H1 (cell line): ENCODE measurements around the gene OR2L13. TPM values are rescaled to one million over a fixed set of nuclear protein-coding genes. Genes with fewer than 3 reads are reported as not detected.

Source experiments
- CTCF ChIA-PET: fragments of 300-600 bp; sonication (Branson Sonifier 250); formaldehyde crosslinking; loops from one replicate; lab custom pipeline; 2021; ENCODE audit not compliant: partially characterized antibody; lab: Charles Lee
- POLR2A ChIA-PET: fragments of 300-600 bp; sonication (Branson Sonifier 250); formaldehyde crosslinking; loops from one replicate; lab custom pipeline; 2021; ENCODE audit warnings: inconsistent platforms; ENCODE audit not compliant: partially characterized antibody; lab: Charles Lee
- DNase-seq, 2 experiments: peaks; one replicate each; pipeline versions ENCODE4 v3.0.0 to v3.0.0-alpha.2; 2010 to 2022; ENCODE audit warnings: low spot score in 2 of 2, low read depth in 1 of 2, mixed read lengths in 1 of 2
- FAIRE-seq: peaks from 2 replicates; lab custom pipeline; 2011; peaks lifted over from hg19 to GRCh38; lab: Jason Lieb, UNC
- H2AFZ ChIP-seq: 2 replicates; pipeline ENCODE4 v1.8.1; 2012; ENCODE audit warnings: low read length, inconsistent platforms
- H2AK5ac ChIP-seq: 2 replicates; pipeline ENCODE4 v1.6.1; 2013; ENCODE audit warnings: low read depth, low read length
- H2BK120ac ChIP-seq: replicated peaks from 2 replicates; pipeline ENCODE3; 2013; ENCODE audit warnings: low read depth, low read length, inconsistent platforms
- H2BK12ac ChIP-seq: 2 replicates; pipeline ENCODE4 v1.6.1; 2013; ENCODE audit warnings: low read depth, low read length
- H2BK15ac ChIP-seq: 2 replicates; pipeline ENCODE4 v1.6.1; 2013; ENCODE audit warnings: low read length
- H2BK20ac ChIP-seq: 2 replicates; pipeline ENCODE4 v1.6.1; 2013; ENCODE audit warnings: low read length
- H2BK5ac ChIP-seq: 2 replicates; pipeline ENCODE4 v1.6.1; 2013; ENCODE audit warnings: low read depth, low read length
- H3K14ac ChIP-seq: 2 replicates; pipeline ENCODE4 v1.6.1; 2013; ENCODE audit warnings: inconsistent platforms; ENCODE audit not compliant: insufficient read length
- H3K18ac ChIP-seq: 2 replicates; pipeline ENCODE4 v1.6.1; 2013; ENCODE audit warnings: low read length; ENCODE audit errors: extremely low read depth
- H3K23ac ChIP-seq: 2 replicates; pipeline ENCODE4 v1.6.1; 2013; ENCODE audit warnings: inconsistent platforms; ENCODE audit not compliant: insufficient read length
- H3K23me2 ChIP-seq: 2 replicates; pipeline ENCODE4 v1.6.1; 2013; ENCODE audit warnings: low read depth, low read length
- H3K27ac ChIP-seq: 2 replicates; pipeline ENCODE4 v1.6.1; 2011; ENCODE audit warnings: low read depth, low read length, inconsistent platforms
- H3K27me3 ChIP-seq, 4 experiments: replicated peaks in 1 of 4; 1 replicate in 1 of 4; 2 replicates in 3 of 4; pipeline versions ENCODE4 v1.6.1 to v1.8.1; 2011 to 2013; ENCODE audit warnings: low read length in 3 of 4, mild to moderate bottlenecking in 3 of 4, inconsistent platforms in 2 of 4, mixed read lengths in 2 of 4, moderate library complexity in 1 of 4; ENCODE audit not compliant: control insufficient read depth in 3 of 4, insufficient read depth in 3 of 4; ENCODE audit errors: extremely low read depth in 1 of 4
- H3K36me3 ChIP-seq, 4 experiments: 2 replicates each; pipeline versions ENCODE4 v1.6.1 to v1.8.1; 2011 to 2013; ENCODE audit warnings: mild to moderate bottlenecking in 4 of 4, low read length in 3 of 4, moderate library complexity in 2 of 4, control low read depth in 1 of 4, inconsistent platforms in 1 of 4; ENCODE audit not compliant: insufficient read depth in 4 of 4, control insufficient read depth in 2 of 4
- H3K4ac ChIP-seq: replicated peaks from 2 replicates; pipeline ENCODE3; 2013; ENCODE audit warnings: low read length, low read depth, mixed read lengths, inconsistent platforms; ENCODE audit not compliant: insufficient read length
- H3K4me1 ChIP-seq, 4 experiments: replicated peaks in 1 of 4; 1 replicate in 1 of 4; 2 replicates in 3 of 4; pipeline versions ENCODE4 v1.6.1 to v1.8.1; 2011 to 2013; ENCODE audit warnings: low read length in 3 of 4, inconsistent platforms in 2 of 4, mixed read lengths in 1 of 4; ENCODE audit not compliant: insufficient read depth in 4 of 4, control insufficient read depth in 3 of 4
- H3K4me2 ChIP-seq, 2 experiments: 2 replicates each; pipeline versions ENCODE4 v1.6.1 to v1.8.1; 2011 to 2013; ENCODE audit warnings: low read depth in 2 of 2, low read length in 2 of 2, control low read depth in 1 of 2, inconsistent platforms in 1 of 2, mild to moderate bottlenecking in 1 of 2; ENCODE audit not compliant: insufficient read depth in 1 of 2
- H3K4me3 ChIP-seq, 4 experiments: fragments of 200-600, 300-600 bp in 1 of 4; sonication (generic), shearing (Covaris generic), sonication (Bioruptor Twin) in 1 of 4; 2 replicates each; pipeline versions ENCODE4 v1.5.1 to v1.8.1; 2011 to 2016; ENCODE audit warnings: low read length in 4 of 4, low read depth in 3 of 4, control low read depth in 2 of 4, inconsistent platforms in 2 of 4, mild to moderate bottlenecking in 2 of 4, mixed read lengths in 1 of 4, moderate library complexity in 1 of 4; ENCODE audit not compliant: insufficient read depth in 2 of 4; ENCODE audit errors: extremely low read depth in 1 of 4
- H3K56ac ChIP-seq: replicated peaks from 2 replicates; pipeline ENCODE3; 2013; ENCODE audit warnings: low read depth, mild to moderate bottlenecking, mixed read lengths, low read length, inconsistent platforms; ENCODE audit not compliant: insufficient read length
- H3K79me1 ChIP-seq: 2 replicates; pipeline ENCODE4 v1.6.1; 2013; ENCODE audit warnings: low read depth, low read length, control low read depth
- H3K79me2 ChIP-seq, 2 experiments: 2 replicates each; pipeline versions ENCODE4 v1.6.1 to v1.8.1; 2012 to 2013; ENCODE audit warnings: low read length in 2 of 2, mild to moderate bottlenecking in 2 of 2, inconsistent platforms in 1 of 2; ENCODE audit not compliant: insufficient read depth in 2 of 2, control insufficient read depth in 1 of 2
- H3K9ac ChIP-seq, 4 experiments: replicated peaks in 1 of 4; 1 replicate in 1 of 4; 2 replicates in 3 of 4; pipeline versions ENCODE4 v1.6.1 to v1.8.1; 2011 to 2013; ENCODE audit warnings: low read depth in 3 of 4, low read length in 3 of 4, control low read depth in 2 of 4, mild to moderate bottlenecking in 2 of 4, moderate library complexity in 2 of 4, inconsistent platforms in 1 of 4; ENCODE audit errors: extremely low read depth in 1 of 4
- H3K9me3 ChIP-seq, 2 experiments: 2 replicates each; pipeline versions ENCODE4 v1.6.1 to v1.8.1; 2012 to 2013; ENCODE audit warnings: mild to moderate bottlenecking in 2 of 2, moderate library complexity in 2 of 2, control low read depth in 1 of 2, inconsistent platforms in 1 of 2, low read depth in 1 of 2, low read length in 1 of 2, mixed read lengths in 1 of 2; ENCODE audit not compliant: insufficient read depth in 2 of 2
- H4K20me1 ChIP-seq, 2 experiments: replicated peaks in 1 of 2; 2 replicates each; pipeline versions ENCODE3 to v1.8.1; 2011 to 2013; ENCODE audit warnings: inconsistent platforms in 2 of 2, low read length in 2 of 2, mild to moderate bottlenecking in 1 of 2; ENCODE audit not compliant: insufficient read depth in 2 of 2, control insufficient read depth in 1 of 2
- H4K5ac ChIP-seq: 2 replicates; pipeline ENCODE4 v1.6.1; 2013; ENCODE audit warnings: low read length, low read depth, mixed read lengths, inconsistent platforms; ENCODE audit not compliant: insufficient read length
- H4K8ac ChIP-seq: 2 replicates; pipeline ENCODE4 v1.8.0; 2013; ENCODE audit warnings: mild to moderate bottlenecking, moderate library complexity, low read length, inconsistent platforms; ENCODE audit not compliant: insufficient read depth; ENCODE audit errors: extremely low read depth
- H4K91ac ChIP-seq: replicated peaks from 2 replicates; pipeline ENCODE3; 2013; ENCODE audit warnings: low read length, mixed read lengths, inconsistent platforms; ENCODE audit not compliant: insufficient read length
- BACH1 ChIP-seq: IDR thresholded peaks from 2 replicates; pipeline ENCODE4 v1.6.1; 2012; ENCODE audit warnings: low read length, improper control_type of control experiment
- BCL11A ChIP-seq, 2 experiments: IDR thresholded peaks; one replicate each; pipeline ENCODE4 v1.6.1; 2011; ENCODE audit warnings: low read depth in 2 of 2, low read length in 2 of 2, mild to moderate bottlenecking in 2 of 2
- BRCA1 ChIP-seq: IDR thresholded peaks from 2 replicates; pipeline ENCODE4 v1.6.1; 2012; ENCODE audit warnings: low read depth, low read length, improper control_type of control experiment
- CBX5 ChIP-seq: fragments of 300-800, 300-1000 bp; sonication (generic); IDR thresholded peaks from 2 replicates; pipeline ENCODE4 v1.7.1; 2016; ENCODE audit warnings: antibody characterized with exemption, low read length, low read depth
- CEBPB ChIP-seq: IDR thresholded peaks from 2 replicates; pipeline ENCODE4 v1.6.1; 2012; ENCODE audit warnings: low read depth, low read length
- CREB1 ChIP-seq: IDR thresholded peaks from 2 replicates; pipeline ENCODE4 v1.6.1; 2012; ENCODE audit warnings: inconsistent platforms
- EGR1 ChIP-seq: IDR thresholded peaks from 2 replicates; pipeline ENCODE4 v1.6.1; 2011; ENCODE audit warnings: low read depth, low read length, borderline replicate concordance
- KDM1A ChIP-seq: fragments of 200-600, 300-600 bp; sonication (generic); IDR thresholded peaks from 2 replicates; pipeline ENCODE4 v1.7.1; 2016; ENCODE audit warnings: mild to moderate bottlenecking, low read length, borderline replicate concordance
- NANOG ChIP-seq: IDR thresholded peaks from 2 replicates; pipeline ENCODE4 v1.6.1; 2011; ENCODE audit warnings: low read length, low read depth, mild to moderate bottlenecking, inconsistent platforms; ENCODE audit not compliant: insufficient read depth, poor library complexity, severe bottlenecking
- PHF8 ChIP-seq: fragments of 200-600 bp; sonication (generic); conservative IDR thresholded peaks from 2 replicates; pipeline ENCODE4 v1.7.1; 2012; ENCODE audit warnings: low read depth, mild to moderate bottlenecking, inconsistent platforms, low read length, moderate library complexity
- RAD21 ChIP-seq, 2 experiments: IDR thresholded peaks in 1 of 2; conservative IDR thresholded peaks in 1 of 2; 2 replicates each; pipeline ENCODE4 v1.6.1; 2011; ENCODE audit warnings: low read depth in 2 of 2, low read length in 2 of 2, improper control_type of control experiment in 1 of 2, inconsistent platforms in 1 of 2, mild to moderate bottlenecking in 1 of 2, moderate library complexity in 1 of 2
- RBBP5 ChIP-seq: IDR thresholded peaks from 2 replicates; pipeline ENCODE4 v1.7.1; 2012; ENCODE audit warnings: low read depth, mild to moderate bottlenecking, inconsistent platforms, low read length, moderate library complexity, borderline replicate concordance
- SIN3A ChIP-seq, 2 experiments: IDR thresholded peaks in 1 of 2; conservative IDR thresholded peaks in 1 of 2; 2 replicates each; pipeline ENCODE4 v1.6.1; 2011 to 2012; ENCODE audit warnings: low read length in 2 of 2, improper control_type of control experiment in 1 of 2, low read depth in 1 of 2, mild to moderate bottlenecking in 1 of 2
- SIX5 ChIP-seq: IDR thresholded peaks from 2 replicates; pipeline ENCODE4 v1.6.1; 2011; ENCODE audit warnings: mild to moderate bottlenecking, low read depth, low read length
- SRF ChIP-seq: IDR thresholded peaks from 2 replicates; pipeline ENCODE4 v1.6.1; 2011; ENCODE audit warnings: mild to moderate bottlenecking, low read depth, low read length, moderate library complexity
- polyA plus RNA-seq, 7 experiments: library from polyadenylated mRNA; depleted of rRNA in 3 of 7; stranded (reverse) in 5 of 7; unstranded in 2 of 7; fragments of >200 nt in 5 of 7; fragments of 200-250 nt in 2 of 7; gene quantifications; 1 replicate in 5 of 7; 2 replicates in 1 of 7; 4 replicates in 1 of 7; pipeline versions ENCODE4 v1.2.1 to v1.2.3, GENCODE V29; 2011 to 2013; ENCODE audit warnings: missing spikeins in 2 of 7, mixed read lengths in 2 of 7
- total RNA-seq: library from RNA; stranded (reverse); fragmentation: NEBNext Ultra II Directional; extraction: Animal tissue kit (Norgen Biotek cat#: 25700); gene quantifications from 2 replicates; pipeline ENCODE4 v1.2.1, GENCODE V29; 2021

OR2L13 gene
- total and polyA plus RNA-seq, 2 of the 8 experiments (the other 6 are each of a cell fraction or from before 2014, with no cell fraction given): not detected

DNA sequence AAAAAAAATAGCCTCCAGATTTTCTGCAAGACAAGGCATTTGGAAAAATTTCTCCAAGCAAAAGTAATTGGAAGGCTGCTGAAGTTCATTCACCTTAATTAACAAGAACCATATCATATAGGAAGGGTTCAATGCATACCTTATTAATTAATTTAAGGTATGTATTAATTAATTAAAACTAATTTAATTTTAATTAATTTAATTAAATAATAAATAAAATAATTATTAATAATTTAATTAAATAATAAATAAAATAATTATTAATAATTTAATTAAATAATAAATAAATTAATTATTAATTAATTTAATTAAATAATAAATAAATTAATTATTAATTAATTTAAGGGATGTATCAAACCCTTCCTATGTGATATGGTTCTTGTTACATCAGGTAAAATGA, 7.9 kb downstream of the OR2L13 start:
- Histone ChIP-seq H3K27me3 (no peaks in the 10 kb centered on the region), H2BK120ac (no peak overlapping the region), H3K36me3 (no peaks in the 10 kb centered on the region), H2BK5ac (no peak overlapping the region), H3K56ac (no peak overlapping the region), H2AK5ac (no peak overlapping the region), H2AFZ (no peak overlapping the region), H3K4ac (no peak overlapping the region), H3K9ac (no peak overlapping the region), H3K27ac (no peak overlapping the region), H3K79me2 (no peaks in the 10 kb centered on the region), H2BK15ac (no peak overlapping the region), H3K18ac (no peak overlapping the region), H3K23ac (no peak overlapping the region), H3K14ac (no peak overlapping the region), H3K4me1 (no peaks in the 10 kb centered on the region), H4K20me1 (no peaks in the 10 kb centered on the region), H3K4me3 (no peak overlapping the region), H4K8ac (no peak overlapping the region), H3K79me1 (no peaks in the 10 kb centered on the region), H3K4me2 (no peak overlapping the region), H2BK20ac (no peak overlapping the region), H3K9me3 (peaks cover 60 to 70% of the 10 kb centered on the region in 2 experiments), H4K91ac (no peak overlapping the region), H4K5ac (no peak overlapping the region), H2BK12ac (no peak overlapping the region), H3K23me2 (no peaks in the 10 kb centered on the region)
- DNase-seq (no peak), FAIRE-seq (no peak)
- ChIA-PET CTCF (no interaction called here), POLR2A (no interaction called here)
- TF ChIP-seq RBBP5: no peak
- TF ChIP-seq CBX5: no peak
- TF ChIP-seq RAD21 (IDR thresholded peaks at IDR 0.05 in 1 of 2, conservative IDR thresholded peaks at IDR 0.05 in 1 of 2; ENCODE audit: low read depth in 2 of 2, low read length in 2 of 2): no peak
- no peak for TF ChIP-seq CREB1
- TF ChIP-seq SIX5: no peak
- no peak for TF ChIP-seq EGR1
- TF ChIP-seq BCL11A (IDR thresholded peaks at IDR 0.05; ENCODE audit: low read depth in 2 of 2, low read length in 2 of 2): no peak
- no peak for TF ChIP-seq NANOG
- TF ChIP-seq PHF8: no peak
- TF ChIP-seq BACH1: no peak
- no peak for TF ChIP-seq SRF
- TF ChIP-seq SIN3A (conservative IDR thresholded peaks at IDR 0.05 in 1 of 2, IDR thresholded peaks at IDR 0.05 in 1 of 2; ENCODE audit: low read depth in 1 of 2, low read length in 2 of 2): no peak
- TF ChIP-seq CEBPB: no peak
- no peak for TF ChIP-seq KDM1A
- TF ChIP-seq BRCA1: no peak
